ENCODE results near the gene ADIPOQ. TPM values are rescaled to one million over a fixed set of nuclear protein-coding genes. Genes with fewer than 3 reads are reported as not detected.

Gene ADIPOQ
- total RNA-seq = 0.88 and 1.5 TPM in 2 replicates

DNA sequence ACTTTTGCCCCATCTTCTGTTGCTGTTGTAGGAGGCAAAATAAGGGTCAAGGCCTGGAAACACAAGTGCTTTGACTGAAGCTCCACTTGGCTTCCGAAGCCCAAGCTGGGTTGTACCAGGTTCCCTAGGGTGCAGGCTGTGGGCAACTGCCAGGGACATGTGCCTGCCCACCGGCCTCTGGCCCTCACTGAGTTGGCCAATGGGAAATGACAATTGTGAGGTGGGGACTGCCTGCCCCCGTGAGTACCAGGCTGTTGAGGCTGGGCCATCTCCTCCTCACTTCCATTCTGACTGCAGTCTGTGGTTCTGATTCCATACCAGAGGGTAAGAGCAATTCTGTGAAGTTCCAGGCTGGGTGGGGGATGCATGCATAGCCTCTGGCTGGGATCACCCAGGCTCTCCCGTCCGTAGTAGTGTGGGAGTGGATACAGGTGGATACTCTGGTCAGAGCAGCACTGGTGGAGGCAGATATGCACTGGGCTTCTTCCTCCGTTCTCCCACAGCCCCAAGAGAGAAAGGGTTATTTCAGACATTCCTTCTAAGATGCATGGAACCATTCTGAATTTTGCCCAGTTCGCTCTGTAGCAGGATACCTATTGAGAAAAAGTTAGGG is at the start of gene ADIPOQ:
Gene ADIPOQ (plus strand): TSS at position 285 of the 613 bp plus-strand sequence. CDS start 10,349 bp downstream, outside the sequence.

DNA sequence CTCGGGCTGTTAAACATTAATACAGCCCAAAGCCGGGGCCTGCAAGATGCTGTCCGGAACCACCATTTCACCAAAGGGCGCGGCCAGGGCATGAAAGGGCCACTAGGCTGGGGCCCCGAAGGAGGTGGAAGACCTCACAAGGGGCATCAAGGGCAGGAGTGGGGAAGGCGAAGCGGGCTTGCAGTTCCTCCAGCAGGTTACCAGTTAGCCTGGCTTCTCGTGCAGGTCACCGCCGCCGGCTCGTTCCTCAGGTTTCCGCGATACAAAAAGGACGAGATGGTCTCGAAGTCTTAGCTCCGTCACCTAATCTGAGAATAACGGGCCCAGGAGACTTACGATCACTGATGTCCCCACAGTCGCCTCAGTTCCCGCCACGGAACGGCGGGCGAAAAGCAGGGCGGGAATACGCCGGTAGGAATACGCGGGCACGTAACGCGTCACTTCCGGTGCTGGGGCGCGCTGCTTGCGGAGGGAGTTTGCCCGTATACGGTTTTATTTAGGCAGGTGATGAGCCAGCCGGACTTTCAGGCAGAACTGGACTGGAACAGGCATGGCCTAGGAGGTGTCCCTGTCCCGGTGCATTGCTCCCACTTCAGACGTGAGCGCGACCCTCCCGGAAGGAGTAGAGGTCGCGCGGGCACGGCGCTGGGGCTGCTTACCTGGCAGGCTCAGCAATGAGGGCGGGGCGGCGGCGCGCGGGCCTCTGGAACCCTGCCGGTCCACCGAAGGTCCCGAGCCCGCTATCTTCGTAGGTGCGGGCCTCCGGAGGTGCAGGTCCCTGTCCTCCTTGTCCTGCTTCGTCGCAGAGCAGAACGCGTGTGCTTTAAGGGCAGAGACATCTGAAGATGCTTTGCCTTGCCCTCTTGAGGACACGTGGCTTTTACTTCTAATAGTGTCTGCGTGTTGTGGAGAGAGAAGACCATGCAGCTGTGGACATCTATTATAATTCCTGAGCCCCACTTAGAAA is 36.1 kb upstream of the ADIPOQ start, which contains the start of gene RFC4:
Gene RFC4 (minus strand): TSS at position 394 of the 967 bp plus-strand sequence. CDS start 1,769 bp downstream, outside the sequence.

Other genes starting within 250 kb of the ADIPOQ start
- not detected in 2 replicates for gene AHSG, start 229.7 kb upstream of the ADIPOQ start, total RNA-seq
- gene FETUB, start 202.3 kb upstream of the ADIPOQ start, total RNA-seq = not detected in 2 replicates
- not detected in 2 replicates for gene HRG, start 176.7 kb upstream of the ADIPOQ start, total RNA-seq
- gene KNG1, start 125.4 kb upstream of the ADIPOQ start, total RNA-seq = not detected in 2 replicates
- gene EIF4A2, start 59.1 kb upstream of the ADIPOQ start, total RNA-seq = 251 and 455 TPM in 2 replicates
- gene RFC4, start 36.2 kb upstream of the ADIPOQ start, total RNA-seq = 7.4 and 12.8 TPM in 2 replicates
- gene ST6GAL1, start 87.8 kb downstream of the ADIPOQ start, total RNA-seq = 2.1 and 6.5 TPM in 2 replicates

Measured in cardiac ventricle fibroblast (primary cell).